ENCODE results near the gene CCDC142.

CCDC142 gene

DNA sequence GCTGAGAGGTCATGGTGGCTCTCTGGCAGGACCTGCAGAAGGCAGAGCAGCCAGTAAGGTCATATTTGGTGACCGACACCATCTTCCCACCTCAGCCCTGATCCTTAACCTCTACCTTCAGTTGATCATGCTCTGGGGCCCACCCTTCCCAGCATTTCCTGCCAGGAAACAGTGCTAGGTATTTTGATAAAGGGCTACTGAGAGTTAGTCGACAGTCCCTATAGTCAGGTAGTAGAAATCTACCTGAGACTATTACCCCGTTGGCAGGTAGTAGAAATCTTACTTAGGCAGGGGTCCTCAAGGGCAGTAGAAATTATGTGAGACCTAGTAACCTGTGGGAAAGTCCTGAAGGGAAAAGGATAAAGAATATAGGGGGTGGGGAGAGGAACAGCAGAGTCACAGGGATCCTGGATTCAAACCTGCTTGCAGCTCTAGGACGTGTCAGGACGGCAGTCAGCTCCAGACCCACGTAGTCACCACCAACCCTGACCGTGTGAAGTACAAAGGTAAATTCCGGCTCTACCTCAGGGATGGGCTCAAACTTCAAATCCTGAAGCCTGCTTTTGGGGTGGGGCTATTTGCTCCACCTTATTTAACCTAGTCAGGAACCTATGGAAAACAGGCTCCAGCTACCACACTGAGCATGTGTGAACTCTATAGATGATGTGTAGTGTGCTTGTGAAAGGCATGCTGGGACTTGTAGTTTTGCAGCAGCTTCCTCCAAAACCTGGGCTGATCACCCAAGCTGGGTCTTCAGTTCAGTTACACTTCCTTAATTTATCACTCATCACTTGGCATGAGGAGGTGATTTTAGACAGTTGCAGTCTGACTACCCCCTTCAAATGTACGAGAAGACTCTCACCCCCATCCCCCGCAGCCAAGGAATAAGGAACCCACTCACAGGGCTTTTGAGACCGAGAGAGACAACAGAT lies 43.2 kb upstream of the CCDC142 start, which contains the start of gene DQX1:
DQX1 (minus strand) TSS at position 515 of the 932 bp plus-strand sequence; CDS start at position 13, 502 bp downstream.
- WGBS, 2 experiments (ENCODE audit: insufficient coverage in 2 of 2): 94 to 96% methylated on average over 8 to 9 of the region's 11 CpGs
- peaks cover 40% of the 10 kb centered on the region for H3K36me3 ChIP-seq (ENCODE audit: control insufficient read depth, insufficient read depth, low read length)
- H3K27ac ChIP-seq (ENCODE audit: low read depth, low read length, severe bottlenecking): no peak within 1 kb of the TSS
- peaks cover 11% of the 10 kb centered on the region for H3K4me1 ChIP-seq (ENCODE audit: control insufficient read depth, insufficient read depth, low read length, poor library complexity, severe bottlenecking)
- no peaks in the 10 kb centered on the region for H3K9me3 ChIP-seq (ENCODE audit: control insufficient read depth, low read length)
- H3K4me3 ChIP-seq (ENCODE audit: extremely low read depth, insufficient read depth, low read length, poor library complexity, severe bottlenecking): no peak within 1 kb of the TSS

DNA sequence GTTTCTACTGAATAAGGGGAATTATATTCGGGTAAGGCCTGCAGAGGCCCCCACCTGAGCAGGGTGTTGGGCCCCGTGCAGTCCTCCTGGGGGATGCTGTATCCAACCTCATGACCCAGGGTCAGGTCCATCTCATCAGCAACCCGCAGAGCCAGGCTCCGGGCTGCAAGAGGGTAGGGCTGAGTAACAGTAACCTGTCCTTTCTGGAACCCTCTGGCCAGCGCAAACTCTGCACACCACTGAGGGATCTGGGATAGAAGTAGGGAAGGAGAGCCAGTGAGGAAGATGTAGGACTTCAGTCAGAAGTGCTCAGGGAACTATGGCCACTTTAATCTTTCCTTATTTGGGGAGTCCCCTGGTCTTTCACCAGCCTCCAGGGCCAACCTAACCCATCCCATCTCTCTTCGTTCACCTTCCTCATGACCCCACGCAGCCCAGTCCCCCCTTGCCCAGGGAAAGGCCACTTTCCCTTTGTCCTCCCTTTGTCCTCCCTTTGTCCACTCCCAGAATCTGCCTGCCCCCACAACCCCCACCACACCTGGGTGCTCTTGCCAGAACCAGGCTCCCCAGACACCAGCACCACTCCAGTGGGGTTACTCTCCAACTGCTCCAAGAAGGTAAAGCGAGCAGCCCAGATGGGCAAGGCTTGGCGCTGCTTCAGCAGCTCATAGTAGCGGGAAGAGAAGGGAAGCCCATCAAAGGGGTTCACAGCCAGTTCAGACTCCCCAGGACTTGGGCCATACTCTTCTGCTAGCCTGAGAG lies 42.3 kb upstream of the CCDC142 start:
- whole genome bisulfite sequencing, 2 experiments (ENCODE audit: insufficient coverage in 2 of 2): 92 to 97% methylated on average over 8 of the region's 10 CpGs
- peaks cover 38% of the 10 kb centered on the region for H3K36me3 ChIP-seq (ENCODE audit: control insufficient read depth, insufficient read depth, low read length)
- no peak overlapping the region for H3K27ac ChIP-seq (ENCODE audit: low read depth, low read length, severe bottlenecking)
- H3K4me3 ChIP-seq (ENCODE audit: extremely low read depth, insufficient read depth, low read length, poor library complexity, severe bottlenecking): no peak overlapping the region
- peaks cover 8% of the 10 kb centered on the region for H3K4me1 ChIP-seq (ENCODE audit: control insufficient read depth, insufficient read depth, low read length, poor library complexity, severe bottlenecking)
- H3K9me3 ChIP-seq (ENCODE audit: control insufficient read depth, low read length): no peaks in the 10 kb centered on the region

DNA sequence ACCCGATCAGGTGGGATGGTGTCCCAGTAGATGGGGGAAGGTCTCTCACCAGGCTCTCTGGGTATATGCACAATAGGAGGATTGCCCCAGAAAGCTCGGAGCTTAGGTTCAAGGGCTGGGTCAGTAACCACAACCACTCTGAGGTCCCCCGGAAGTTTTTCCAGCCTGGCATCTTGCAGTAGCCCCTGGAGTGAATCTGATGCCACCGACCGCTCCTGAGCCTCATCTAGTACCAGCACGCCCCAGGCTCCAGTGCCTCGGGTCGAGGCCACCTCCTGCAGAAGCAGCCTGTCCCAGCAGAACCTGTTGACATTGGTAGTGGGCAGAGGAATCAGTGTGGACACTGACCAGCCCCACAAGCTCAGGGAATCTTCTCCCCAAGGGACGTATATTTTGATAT lies 41.2 kb upstream of the CCDC142 start:
- peaks cover 38% of the 10 kb centered on the region for H3K36me3 ChIP-seq (ENCODE audit: control insufficient read depth, insufficient read depth, low read length)
- WGBS, 2 experiments (ENCODE audit: insufficient coverage in 2 of 2): 93 to 95% methylated on average over 9 of the region's 9 CpGs
- H3K4me3 ChIP-seq (ENCODE audit: extremely low read depth, insufficient read depth, low read length, poor library complexity, severe bottlenecking): no peak overlapping the region
- no peak overlapping the region for H3K27ac ChIP-seq (ENCODE audit: low read depth, low read length, severe bottlenecking)
- H3K9me3 ChIP-seq (ENCODE audit: control insufficient read depth, low read length): no peaks in the 10 kb centered on the region
- peaks cover 8% of the 10 kb centered on the region for H3K4me1 ChIP-seq (ENCODE audit: control insufficient read depth, insufficient read depth, low read length, poor library complexity, severe bottlenecking)

DNA sequence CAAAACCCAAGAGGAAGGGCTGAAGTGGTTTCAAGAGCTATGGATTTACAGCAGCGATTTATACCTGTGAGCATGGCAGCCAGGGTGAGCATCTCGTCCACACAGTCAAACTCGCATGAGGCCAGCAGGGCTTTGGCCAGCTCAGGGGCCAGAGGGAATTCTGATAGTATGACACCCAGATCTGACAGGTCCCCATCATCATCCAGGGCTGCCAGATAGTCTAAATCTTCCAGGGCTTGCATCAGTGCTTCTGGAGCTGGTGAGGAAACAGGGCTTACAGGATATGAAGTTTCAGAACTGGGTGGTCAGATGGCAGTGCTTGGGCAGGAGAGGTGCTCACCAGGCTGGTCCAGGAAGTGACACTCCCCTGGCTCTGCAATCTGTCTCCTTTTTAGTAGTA lies 39.7 kb upstream of the CCDC142 start:
- 69 to 88% methylated on average over 3 of the region's 3 CpGs for whole genome bisulfite sequencing, 2 experiments (ENCODE audit: insufficient coverage in 2 of 2)
- H3K27ac ChIP-seq (ENCODE audit: low read depth, low read length, severe bottlenecking): no peak overlapping the region
- H3K4me1 ChIP-seq (ENCODE audit: control insufficient read depth, insufficient read depth, low read length, poor library complexity, severe bottlenecking): no peaks in the 10 kb centered on the region
- no peaks in the 10 kb centered on the region for H3K9me3 ChIP-seq (ENCODE audit: control insufficient read depth, low read length)
- no peak overlapping the region for H3K4me3 ChIP-seq (ENCODE audit: extremely low read depth, insufficient read depth, low read length, poor library complexity, severe bottlenecking)
- peaks cover 26% of the 10 kb centered on the region for H3K36me3 ChIP-seq (ENCODE audit: control insufficient read depth, insufficient read depth, low read length)

DNA sequence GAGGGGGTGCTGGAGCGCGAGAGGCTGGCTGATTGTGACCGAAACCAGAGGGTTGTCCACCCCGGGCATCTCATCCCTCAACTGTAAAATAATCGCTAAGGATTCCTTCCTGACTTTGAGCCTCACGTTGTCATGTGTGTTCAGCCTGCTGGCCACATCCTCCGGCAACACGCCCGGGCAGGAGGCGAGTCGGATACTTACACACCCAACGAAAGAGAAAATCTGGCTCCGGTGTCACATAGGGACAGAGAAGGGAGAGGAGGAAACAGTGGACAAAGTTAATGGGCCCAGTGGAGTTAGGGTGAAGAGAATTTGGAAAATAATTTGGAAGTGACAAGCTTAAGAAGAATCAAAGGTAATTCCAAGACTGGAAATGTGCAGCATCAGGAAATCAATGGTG lies 33.9 kb upstream of the CCDC142 start:
- WGBS, 2 experiments (ENCODE audit: insufficient coverage in 2 of 2): 87 to 91% methylated on average over 13 of the region's 13 CpGs
- H3K27ac ChIP-seq (ENCODE audit: low read depth, low read length, severe bottlenecking): no peak overlapping the region
- no peak overlapping the region for H3K4me3 ChIP-seq (ENCODE audit: extremely low read depth, insufficient read depth, low read length, poor library complexity, severe bottlenecking)
- no peaks in the 10 kb centered on the region for H3K36me3 ChIP-seq (ENCODE audit: control insufficient read depth, insufficient read depth, low read length)
- H3K9me3 ChIP-seq (ENCODE audit: control insufficient read depth, low read length): no peaks in the 10 kb centered on the region
- H3K4me1 ChIP-seq (ENCODE audit: control insufficient read depth, insufficient read depth, low read length, poor library complexity, severe bottlenecking): peaks cover 10% of the 10 kb centered on the region

DNA sequence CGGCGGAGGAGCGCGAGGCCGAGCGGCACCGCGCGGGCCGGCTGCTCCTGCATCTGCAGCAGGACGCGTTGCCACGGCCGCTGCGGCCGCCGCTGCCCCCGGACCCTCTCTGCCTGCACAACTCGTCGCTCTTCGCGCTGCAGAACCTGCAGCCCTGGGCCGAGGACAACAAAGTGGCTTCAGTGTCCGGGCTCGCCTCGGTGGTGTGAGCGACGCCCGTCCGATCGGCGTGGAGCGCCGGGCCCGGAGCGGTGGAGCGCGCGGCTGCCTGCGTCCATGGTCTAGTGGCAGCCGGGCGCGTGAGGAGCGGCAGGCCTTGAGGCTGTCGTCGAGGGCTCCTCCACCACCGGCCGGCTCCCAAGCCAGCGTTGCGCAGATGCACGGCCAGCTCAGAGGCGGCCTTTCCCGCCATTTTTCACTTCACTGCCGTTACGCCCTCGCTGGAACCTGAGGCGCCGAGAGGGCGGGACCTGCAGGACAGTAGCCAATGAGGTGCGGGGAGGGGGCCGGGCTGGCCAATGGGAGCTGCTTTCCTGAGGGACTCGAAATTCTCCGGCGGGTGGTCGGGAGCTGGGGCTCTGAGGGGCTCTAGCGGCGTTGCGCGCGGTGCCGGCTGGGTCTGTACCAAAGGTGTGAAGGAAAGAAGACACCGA lies 33.3 kb upstream of the CCDC142 start:
- Histone ChIP-seq H3K4me1 (ENCODE audit: control insufficient read depth, insufficient read depth, low read length, poor library complexity, severe bottlenecking) (peaks cover 10% of the 10 kb centered on the region), H3K9me3 (ENCODE audit: control insufficient read depth, low read length) (no peaks in the 10 kb centered on the region), H3K36me3 (ENCODE audit: control insufficient read depth, insufficient read depth, low read length) (no peaks in the 10 kb centered on the region), H3K4me3 (ENCODE audit: extremely low read depth, insufficient read depth, low read length, poor library complexity, severe bottlenecking) (peak overlapping the region; percentile 12), H3K27ac (ENCODE audit: low read depth, low read length, severe bottlenecking) (no peak overlapping the region)
- WGBS, 2 experiments (ENCODE audit: insufficient coverage in 2 of 2): 10 to 11% methylated on average over 59 to 66 of the region's 72 CpGs

DNA sequence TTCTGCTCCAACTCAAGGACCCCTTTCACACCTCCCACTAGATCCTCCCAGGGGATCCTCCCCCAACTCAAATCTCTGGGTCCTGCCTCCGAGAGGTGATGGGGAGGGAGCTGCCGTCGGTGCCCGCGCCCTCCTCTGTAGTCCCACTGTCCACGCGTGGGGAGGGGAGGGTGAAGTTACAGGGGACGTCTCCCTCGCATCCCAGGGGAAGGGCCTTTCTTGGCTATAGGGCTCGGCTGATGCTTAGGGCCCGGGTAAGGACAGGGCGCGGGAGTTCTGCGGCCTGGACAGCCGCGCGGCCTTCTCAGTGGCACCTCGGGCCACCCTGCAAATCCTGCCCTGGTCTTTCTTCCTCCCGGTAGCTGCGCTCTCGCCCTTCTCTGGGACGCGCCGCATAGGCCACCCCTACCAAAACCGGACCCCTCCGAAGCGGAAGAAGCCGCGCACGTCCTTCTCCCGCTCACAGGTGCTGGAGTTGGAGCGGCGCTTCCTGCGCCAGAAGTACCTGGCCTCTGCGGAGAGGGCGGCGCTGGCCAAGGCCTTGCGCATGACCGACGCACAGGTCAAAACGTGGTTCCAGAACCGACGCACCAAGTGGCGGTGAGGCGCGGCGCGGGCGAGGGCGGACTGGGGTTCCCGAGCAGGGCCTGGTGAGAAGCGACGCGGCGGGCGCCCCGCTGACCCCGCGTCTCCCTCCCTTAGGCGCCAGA lies 32.6 kb upstream of the CCDC142 start:
- Histone ChIP-seq H3K4me3 (ENCODE audit: extremely low read depth, insufficient read depth, low read length, poor library complexity, severe bottlenecking) (no peak overlapping the region), H3K4me1 (ENCODE audit: control insufficient read depth, insufficient read depth, low read length, poor library complexity, severe bottlenecking) (peaks cover 10% of the 10 kb centered on the region), H3K9me3 (ENCODE audit: control insufficient read depth, low read length) (no peaks in the 10 kb centered on the region), H3K36me3 (ENCODE audit: control insufficient read depth, insufficient read depth, low read length) (no peaks in the 10 kb centered on the region), H3K27ac (ENCODE audit: low read depth, low read length, severe bottlenecking) (no peak overlapping the region)
- WGBS, 2 experiments (ENCODE audit: insufficient coverage in 2 of 2): 4 to 7% methylated on average over 44 to 52 of the region's 60 CpGs

DNA sequence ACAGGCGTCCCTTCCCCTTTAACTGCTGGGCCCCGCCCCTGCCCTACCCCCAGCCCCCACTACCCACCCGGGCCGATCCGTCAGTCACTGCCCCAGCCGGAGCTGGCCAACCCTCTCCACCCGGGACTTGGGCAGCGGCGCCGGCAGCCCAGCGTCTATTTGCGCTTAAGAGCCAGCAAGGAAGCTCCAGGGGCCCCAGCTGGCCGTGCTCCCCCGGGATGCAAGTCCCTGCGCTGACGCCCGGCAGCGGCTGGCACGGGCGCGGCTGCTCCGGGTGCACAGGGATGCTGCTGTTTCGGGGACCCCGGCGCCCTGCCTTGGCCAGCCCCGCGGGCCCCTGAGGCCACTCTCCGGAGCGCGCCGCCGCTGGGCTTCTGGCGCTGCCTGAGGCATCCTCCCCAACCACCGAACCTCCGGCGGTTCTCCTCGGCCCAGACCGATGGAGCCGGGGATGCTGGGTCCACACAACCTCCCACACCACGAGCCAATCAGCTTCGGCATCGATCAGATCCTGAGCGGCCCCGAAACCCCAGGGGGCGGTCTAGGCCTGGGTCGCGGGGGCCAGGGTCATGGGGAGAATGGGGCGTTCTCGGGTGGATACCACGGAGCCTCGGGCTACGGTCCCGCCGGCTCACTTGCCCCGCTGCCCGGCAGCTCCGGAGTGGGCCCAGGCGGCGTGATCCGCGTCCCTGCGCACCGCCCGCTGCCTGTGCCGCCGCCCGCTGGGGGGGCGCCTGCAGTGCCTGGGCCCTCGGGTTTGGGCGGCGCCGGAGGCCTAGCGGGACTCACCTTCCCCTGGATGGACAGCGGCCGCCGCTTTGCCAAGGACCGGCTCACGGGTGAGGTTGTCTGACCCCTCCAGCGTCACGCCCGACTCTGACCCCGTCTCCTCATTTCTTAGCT lies 31.8 kb upstream of the CCDC142 start, which contains the start of gene TLX2:
TLX2 (plus strand) TSS at position 83 of the 903 bp plus-strand sequence; CDS start at position 440, 357 bp downstream.
- H3K4me3 ChIP-seq (ENCODE audit: extremely low read depth, insufficient read depth, low read length, poor library complexity, severe bottlenecking): peak within 1 kb of the TSS; percentile 22
- peaks cover 10% of the 10 kb centered on the region for H3K4me1 ChIP-seq (ENCODE audit: control insufficient read depth, insufficient read depth, low read length, poor library complexity, severe bottlenecking)
- H3K36me3 ChIP-seq (ENCODE audit: control insufficient read depth, insufficient read depth, low read length): no peaks in the 10 kb centered on the region
- WGBS, 2 experiments (ENCODE audit: insufficient coverage in 2 of 2): 2 to 3% methylated on average over 50 to 53 of the region's 82 CpGs
- H3K27ac ChIP-seq (ENCODE audit: low read depth, low read length, severe bottlenecking): no peak within 1 kb of the TSS
- no peaks in the 10 kb centered on the region for H3K9me3 ChIP-seq (ENCODE audit: control insufficient read depth, low read length)

DNA sequence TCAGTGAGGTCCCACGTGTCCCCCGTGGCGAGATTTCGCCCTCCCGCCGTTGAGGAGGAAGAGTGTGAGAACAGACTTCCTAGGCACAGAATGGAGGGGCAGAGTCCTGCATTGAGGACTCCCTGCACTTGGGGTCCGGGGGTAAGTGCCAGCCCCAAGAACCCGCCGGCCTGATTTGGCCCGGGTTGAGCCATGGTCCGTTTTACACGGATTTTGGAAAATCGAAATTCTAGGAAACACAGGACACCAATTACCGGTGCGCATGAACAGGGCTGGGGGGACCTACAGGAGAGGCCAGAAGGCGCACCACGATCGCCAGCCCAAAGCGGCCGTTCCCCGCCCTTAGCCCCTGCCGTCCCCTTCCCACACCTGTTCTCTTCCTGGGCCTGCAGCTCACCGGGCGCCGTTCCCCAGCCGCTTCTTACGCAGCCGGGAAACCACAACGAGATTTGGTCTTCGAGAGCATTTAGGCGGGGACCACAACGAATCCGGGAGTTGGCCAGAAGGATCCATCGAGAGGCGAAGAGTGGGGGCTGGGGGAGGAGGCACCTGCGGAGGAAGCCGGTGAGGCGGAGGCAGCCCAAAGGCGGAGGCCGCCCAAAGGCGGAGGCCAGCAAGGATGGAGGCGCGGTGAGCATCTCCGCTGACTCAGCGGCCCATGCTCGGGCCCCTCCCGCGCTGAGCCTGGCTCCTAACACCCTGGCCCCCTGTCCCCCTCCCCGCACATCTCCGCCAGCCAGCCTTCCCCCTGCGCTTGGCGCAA lies 31.0 kb upstream of the CCDC142 start:
- H3K4me1 ChIP-seq (ENCODE audit: control insufficient read depth, insufficient read depth, low read length, poor library complexity, severe bottlenecking): peaks cover 10% of the 10 kb centered on the region
- 2% methylated on average over 48 to 49 of the region's 52 CpGs for WGBS, 2 experiments (ENCODE audit: insufficient coverage in 2 of 2)
- no peak overlapping the region for H3K27ac ChIP-seq (ENCODE audit: low read depth, low read length, severe bottlenecking)
- no peaks in the 10 kb centered on the region for H3K36me3 ChIP-seq (ENCODE audit: control insufficient read depth, insufficient read depth, low read length)
- peak overlapping the region; percentile 22 for H3K4me3 ChIP-seq (ENCODE audit: extremely low read depth, insufficient read depth, low read length, poor library complexity, severe bottlenecking)
- H3K9me3 ChIP-seq (ENCODE audit: control insufficient read depth, low read length): no peaks in the 10 kb centered on the region

All from mesodermal cell (in vitro differentiated cells).